Neural progenitor cell (in vitro differentiated cells): ENCODE data around the gene RNF7.

Experiments
- EZH2 ChIP-seq: fragments of 200-600 bp; sonication (generic); IDR thresholded peaks from 2 replicates; pipeline ENCODE4 v1.6.1; 2017; ENCODE audit warnings: antibody characterized with exemption, mild to moderate bottlenecking, moderate library complexity
- TF ChIP-seq, protein P1 (sequence below): fragments of 200-600 bp; sonication (generic); IDR thresholded peaks from 2 replicates; pipeline ENCODE4 v1.5.1; 2017; ENCODE audit warnings: antibody characterized with exemption, mild to moderate bottlenecking

DNA sequence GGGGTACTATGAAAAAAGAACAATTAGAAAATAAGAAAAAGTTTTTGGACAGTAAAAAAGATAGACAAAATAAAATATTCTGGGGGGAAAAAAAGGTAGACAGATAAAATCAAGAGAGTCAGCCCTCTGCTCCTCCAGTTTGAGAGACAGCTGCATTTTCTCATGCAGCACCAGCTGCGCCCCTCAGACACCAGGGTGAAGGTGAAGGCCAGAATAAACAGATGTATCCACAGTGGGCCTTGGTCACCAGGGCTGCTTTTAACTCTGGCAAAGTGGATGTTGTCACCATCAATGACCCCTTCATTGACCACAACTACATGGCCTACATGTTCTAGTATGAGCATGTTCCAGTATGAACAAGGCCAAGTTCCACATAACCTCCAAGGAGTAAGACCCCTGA lies 13.9 kb upstream of the RNF7 start:
- TF ChIP-seq, protein P1, sequence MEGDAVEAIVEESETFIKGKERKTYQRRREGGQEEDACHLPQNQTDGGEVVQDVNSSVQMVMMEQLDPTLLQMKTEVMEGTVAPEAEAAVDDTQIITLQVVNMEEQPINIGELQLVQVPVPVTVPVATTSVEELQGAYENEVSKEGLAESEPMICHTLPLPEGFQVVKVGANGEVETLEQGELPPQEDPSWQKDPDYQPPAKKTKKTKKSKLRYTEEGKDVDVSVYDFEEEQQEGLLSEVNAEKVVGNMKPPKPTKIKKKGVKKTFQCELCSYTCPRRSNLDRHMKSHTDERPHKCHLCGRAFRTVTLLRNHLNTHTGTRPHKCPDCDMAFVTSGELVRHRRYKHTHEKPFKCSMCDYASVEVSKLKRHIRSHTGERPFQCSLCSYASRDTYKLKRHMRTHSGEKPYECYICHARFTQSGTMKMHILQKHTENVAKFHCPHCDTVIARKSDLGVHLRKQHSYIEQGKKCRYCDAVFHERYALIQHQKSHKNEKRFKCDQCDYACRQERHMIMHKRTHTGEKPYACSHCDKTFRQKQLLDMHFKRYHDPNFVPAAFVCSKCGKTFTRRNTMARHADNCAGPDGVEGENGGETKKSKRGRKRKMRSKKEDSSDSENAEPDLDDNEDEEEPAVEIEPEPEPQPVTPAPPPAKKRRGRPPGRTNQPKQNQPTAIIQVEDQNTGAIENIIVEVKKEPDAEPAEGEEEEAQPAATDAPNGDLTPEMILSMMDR = no peak
- no peak for TF ChIP-seq EZH2
